H1 (cell line): ENCODE data around the gene MAPK8IP3.

Source experiments
- ATF3 ChIP-seq: IDR thresholded peaks from 2 replicates; pipeline ENCODE4 v1.6.1; 2011; ENCODE audit warnings: low read depth, mild to moderate bottlenecking, low read length; ENCODE audit not compliant: insufficient read depth
- BACH1 ChIP-seq: IDR thresholded peaks from 2 replicates; pipeline ENCODE4 v1.6.1; 2012; ENCODE audit warnings: low read length, improper control_type of control experiment
- CEBPB ChIP-seq: IDR thresholded peaks from 2 replicates; pipeline ENCODE4 v1.6.1; 2012; ENCODE audit warnings: low read depth, low read length
- CHD2 ChIP-seq: IDR thresholded peaks from 2 replicates; pipeline ENCODE4 v1.6.1; 2012; ENCODE audit warnings: low read length, improper control_type of control experiment
- CHD7 ChIP-seq: fragments of 300-600 bp; sonication (generic); IDR thresholded peaks from 2 replicates; pipeline ENCODE4 v1.7.1; 2012; ENCODE audit warnings: low read length, moderate library complexity, mild to moderate bottlenecking, inconsistent platforms; ENCODE audit not compliant: insufficient replicate concordance
- EP300 ChIP-seq, 2 experiments: IDR thresholded peaks; 1 replicate in 1 of 2; 2 replicates in 1 of 2; pipeline ENCODE4 v1.6.1; 2011 to 2012; ENCODE audit warnings: low read depth in 2 of 2, low read length in 2 of 2, mild to moderate bottlenecking in 2 of 2, borderline replicate concordance in 1 of 2, inconsistent platforms in 1 of 2, moderate library complexity in 1 of 2
- FOSL1 ChIP-seq: IDR thresholded peaks from 2 replicates; pipeline ENCODE4 v1.6.1; 2011; ENCODE audit warnings: mild to moderate bottlenecking, low read depth, low read length, moderate library complexity; ENCODE audit not compliant: insufficient read depth
- MAFK ChIP-seq: IDR thresholded peaks from 2 replicates; pipeline ENCODE4 v1.6.1; 2012; ENCODE audit warnings: low read depth, mild to moderate bottlenecking, improper control_type of control experiment, low read length
- MAX ChIP-seq: IDR thresholded peaks from 2 replicates; pipeline ENCODE4 v1.6.1; 2012; ENCODE audit warnings: inconsistent platforms
- POLR2A ChIP-seq, 2 experiments: IDR thresholded peaks; 1 replicate in 1 of 2; 2 replicates in 1 of 2; pipeline ENCODE4 v1.6.1; 2011; ENCODE audit warnings: low read depth in 2 of 2, low read length in 2 of 2, mild to moderate bottlenecking in 2 of 2; ENCODE audit errors: control extremely low read depth in 1 of 2
- RFX5 ChIP-seq: IDR thresholded peaks from 2 replicates; pipeline ENCODE4 v1.6.1; 2011; ENCODE audit warnings: low read depth, low read length, improper control_type of control experiment, borderline replicate concordance
- SIN3A ChIP-seq, 2 experiments: IDR thresholded peaks in 1 of 2; conservative IDR thresholded peaks in 1 of 2; 2 replicates each; pipeline ENCODE4 v1.6.1; 2011 to 2012; ENCODE audit warnings: low read length in 2 of 2, improper control_type of control experiment in 1 of 2, low read depth in 1 of 2, mild to moderate bottlenecking in 1 of 2
- TCF12 ChIP-seq: IDR thresholded peaks from 2 replicates; pipeline ENCODE4 v1.6.1; 2011; ENCODE audit warnings: low read depth, mild to moderate bottlenecking, low read length
- TF ChIP-seq, protein P1 (sequence below), 3 experiments: IDR thresholded peaks; 1 replicate in 2 of 3; 2 replicates in 1 of 3; pipeline versions ENCODE4 v1.5.1 to v1.6.1; 2011; ENCODE audit warnings: low read length in 3 of 3, mild to moderate bottlenecking in 3 of 3, inconsistent platforms in 2 of 3, low read depth in 1 of 3, moderate library complexity in 1 of 3; ENCODE audit not compliant: insufficient read depth in 1 of 3; ENCODE audit errors: control extremely low read depth in 1 of 3

DNA sequence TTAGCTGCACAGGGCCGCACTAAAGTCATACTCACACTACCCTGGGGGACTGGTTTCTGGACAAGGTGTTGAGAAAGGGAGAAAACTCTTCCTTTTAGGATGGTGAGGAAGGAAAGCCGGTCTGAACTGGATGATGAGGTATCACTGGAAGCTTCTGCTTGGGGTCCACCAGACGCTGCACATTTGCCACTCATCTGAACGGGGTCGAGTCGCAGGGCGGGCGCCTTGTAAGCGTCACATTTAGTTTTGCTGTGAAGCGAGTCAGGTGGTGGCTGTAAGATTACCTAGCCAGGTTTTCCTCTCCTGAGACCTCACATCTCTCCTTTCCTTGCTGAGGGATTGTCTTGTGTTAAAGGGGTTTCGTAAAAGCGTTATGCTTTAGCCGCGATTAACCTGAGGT is 25.6 kb upstream of the MAPK8IP3 start:
- TF ChIP-seq MAFK (no peak), CHD7 (no peak), POLR2A (IDR thresholded peaks at IDR 0.05; ENCODE audit: control extremely low read depth in 1 of 2, low read depth in 2 of 2, low read length in 2 of 2) (no peak), ATF3 (no peak), MAX (no peak), RFX5 (no peak), CHD2 (no peak), BACH1 (no peak), TCF12 (no peak), CEBPB (no peak), EP300 (IDR thresholded peaks at IDR 0.05; ENCODE audit: borderline replicate concordance in 1 of 2, low read depth in 2 of 2, low read length in 2 of 2) (no peak), SIN3A (conservative IDR thresholded peaks at IDR 0.05 in 1 of 2, IDR thresholded peaks at IDR 0.05 in 1 of 2; ENCODE audit: low read depth in 1 of 2, low read length in 2 of 2) (no peak), FOSL1 (no peak)
- TF ChIP-seq, protein P1, sequence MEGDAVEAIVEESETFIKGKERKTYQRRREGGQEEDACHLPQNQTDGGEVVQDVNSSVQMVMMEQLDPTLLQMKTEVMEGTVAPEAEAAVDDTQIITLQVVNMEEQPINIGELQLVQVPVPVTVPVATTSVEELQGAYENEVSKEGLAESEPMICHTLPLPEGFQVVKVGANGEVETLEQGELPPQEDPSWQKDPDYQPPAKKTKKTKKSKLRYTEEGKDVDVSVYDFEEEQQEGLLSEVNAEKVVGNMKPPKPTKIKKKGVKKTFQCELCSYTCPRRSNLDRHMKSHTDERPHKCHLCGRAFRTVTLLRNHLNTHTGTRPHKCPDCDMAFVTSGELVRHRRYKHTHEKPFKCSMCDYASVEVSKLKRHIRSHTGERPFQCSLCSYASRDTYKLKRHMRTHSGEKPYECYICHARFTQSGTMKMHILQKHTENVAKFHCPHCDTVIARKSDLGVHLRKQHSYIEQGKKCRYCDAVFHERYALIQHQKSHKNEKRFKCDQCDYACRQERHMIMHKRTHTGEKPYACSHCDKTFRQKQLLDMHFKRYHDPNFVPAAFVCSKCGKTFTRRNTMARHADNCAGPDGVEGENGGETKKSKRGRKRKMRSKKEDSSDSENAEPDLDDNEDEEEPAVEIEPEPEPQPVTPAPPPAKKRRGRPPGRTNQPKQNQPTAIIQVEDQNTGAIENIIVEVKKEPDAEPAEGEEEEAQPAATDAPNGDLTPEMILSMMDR (IDR thresholded peaks at IDR 0.05; ENCODE audit: control extremely low read depth in 1 of 3, insufficient read depth in 1 of 3, low read depth in 1 of 3, low read length in 3 of 3) = no peak
